Astrocyte (in vitro differentiated cells and primary cell): ENCODE results near the gene RAPGEF2. TPM values are rescaled to one million over a fixed set of nuclear protein-coding genes. Genes with fewer than 3 reads are reported as not detected.

ENCODE experiments used
- DNase-seq: peaks from one replicate; pipeline ENCODE4 v3.0.0-alpha.2; 2010; ENCODE audit warnings: low read depth
- FAIRE-seq: peaks from 2 replicates; lab custom pipeline; 2011; peaks lifted over from hg19 to GRCh38; lab: Jason Lieb, UNC
- H2AFZ ChIP-seq: 2 replicates; pipeline ENCODE4 v1.6.0; 2012; ENCODE audit warnings: low read depth, low read length, inconsistent platforms
- H3K27ac ChIP-seq: 2 replicates; pipeline ENCODE4 v1.5.1; 2011; ENCODE audit warnings: low read depth, low read length, inconsistent platforms
- H3K27me3 ChIP-seq: 2 replicates; pipeline ENCODE4 v1.6.0; 2011; ENCODE audit warnings: low read length, inconsistent platforms; ENCODE audit not compliant: insufficient read depth
- H3K36me3 ChIP-seq: 2 replicates; pipeline ENCODE4 v1.5.1; 2011; ENCODE audit warnings: low read length, inconsistent platforms; ENCODE audit not compliant: insufficient read depth
- H3K4me1 ChIP-seq: 2 replicates; pipeline ENCODE4 v1.5.1; 2011; ENCODE audit warnings: low read length, inconsistent platforms; ENCODE audit not compliant: insufficient read depth
- H3K4me2 ChIP-seq: 2 replicates; pipeline ENCODE4 v1.6.0; 2012; ENCODE audit warnings: low read length, inconsistent platforms
- H3K4me3 ChIP-seq: 2 replicates; pipeline ENCODE4 v1.5.1; 2011; ENCODE audit warnings: low read depth, mild to moderate bottlenecking, low read length, inconsistent platforms; ENCODE audit not compliant: insufficient read depth
- H3K79me2 ChIP-seq: 2 replicates; pipeline ENCODE4 v1.6.0; 2012; ENCODE audit warnings: mild to moderate bottlenecking, low read length, inconsistent platforms; ENCODE audit not compliant: insufficient read depth
- H3K9ac ChIP-seq: 2 replicates; pipeline ENCODE4 v1.6.0; 2012; ENCODE audit warnings: mild to moderate bottlenecking, low read length, inconsistent platforms
- H3K9me3 ChIP-seq: 2 replicates; pipeline ENCODE4 v1.5.1; 2012; ENCODE audit warnings: low read depth, mild to moderate bottlenecking, low read length, inconsistent platforms; ENCODE audit not compliant: insufficient read depth
- H4K20me1 ChIP-seq: 2 replicates; pipeline ENCODE4 v1.6.0; 2012; ENCODE audit warnings: low read length, inconsistent platforms; ENCODE audit not compliant: insufficient read depth
- H3K27ac Mint-ChIP-seq: one replicate; pipeline ENCODE4 v1.8.0; 2021; ENCODE audit warnings: mild to moderate bottlenecking, mixed read lengths; ENCODE audit not compliant: unreplicated experiment
- H3K27me3 Mint-ChIP-seq: one replicate; pipeline ENCODE4 v1.8.0; 2021; ENCODE audit warnings: low read depth, mixed read lengths; ENCODE audit not compliant: unreplicated experiment
- H3K36me3 Mint-ChIP-seq: one replicate; pipeline ENCODE4 v1.8.0; 2021; ENCODE audit warnings: low read depth, mixed read lengths; ENCODE audit not compliant: unreplicated experiment
- H3K4me1 Mint-ChIP-seq: one replicate; pipeline ENCODE4 v1.8.0; 2021; ENCODE audit warnings: low read depth, mixed read lengths; ENCODE audit not compliant: unreplicated experiment
- H3K4me3 Mint-ChIP-seq: one replicate; pipeline ENCODE4 v1.8.0; 2021; ENCODE audit warnings: mild to moderate bottlenecking, moderate library complexity, mixed read lengths; ENCODE audit not compliant: unreplicated experiment
- H3K9me3 Mint-ChIP-seq: one replicate; pipeline ENCODE4 v1.8.0; 2021; ENCODE audit warnings: mild to moderate bottlenecking, mixed read lengths; ENCODE audit not compliant: unreplicated experiment
- CTCF ChIP-seq: IDR thresholded peaks from 2 replicates; pipeline ENCODE4 v1.5.1; 2011; ENCODE audit warnings: low read depth, mild to moderate bottlenecking, inconsistent platforms, low read length, moderate library complexity; ENCODE audit not compliant: insufficient read depth
- EZH2 ChIP-seq: IDR thresholded peaks from 2 replicates; pipeline ENCODE4 v1.6.1; 2012; ENCODE audit warnings: mild to moderate bottlenecking, low read length, inconsistent platforms; ENCODE audit not compliant: insufficient read depth
- total RNA-seq: library from RNA; stranded (reverse); gene quantifications from 2 replicates; pipeline ENCODE4 v1.2.1, GENCODE V29; 2021

Gene RAPGEF2
- total RNA-seq, 1 donor from 2014 or later, result 59.0 TPM

GRCh38 chr4:159344877-159345276 is 242.0 kb downstream of the RAPGEF2 start:
- H3K9me3 ChIP-seq, result no peaks in the 10 kb centered on the region
- peak; percentile 55 for FAIRE-seq
- no peak overlapping the region for H3K4me2 ChIP-seq
- Mint-ChIP-seq H3K4me3 (no peak overlapping the region), H3K27ac (no peak overlapping the region), H3K9me3 (no peaks in the 10 kb centered on the region), H3K4me1 (no peaks in the 10 kb centered on the region), H3K27me3 (no peaks in the 10 kb centered on the region), H3K36me3 (peaks cover 30% of the 10 kb centered on the region)
- TF ChIP-seq EZH2 (no peak), CTCF (no peak)
- no peaks in the 10 kb centered on the region for H3K27me3 ChIP-seq
- no peak overlapping the region for H3K27ac ChIP-seq
- peaks cover 36% of the 10 kb centered on the region for H3K36me3 ChIP-seq
- no peaks in the 10 kb centered on the region for H3K79me2 ChIP-seq
- DNase-seq, result no peak
- no peak overlapping the region for H3K9ac ChIP-seq
- no peaks in the 10 kb centered on the region for H4K20me1 ChIP-seq
- no peak overlapping the region for H2AFZ ChIP-seq
- H3K4me3 ChIP-seq, result no peak overlapping the region
- no peaks in the 10 kb centered on the region for H3K4me1 ChIP-seq

GRCh38 chr4:159346681-159347080 is 243.8 kb downstream of the RAPGEF2 start:
- H3K27me3 Mint-ChIP-seq, result no peaks in the 10 kb centered on the region
- no peak overlapping the region for H2AFZ ChIP-seq
- H3K36me3 Mint-ChIP-seq, result peaks cover 32% of the 10 kb centered on the region
- no peak overlapping the region for H3K4me3 ChIP-seq
- H3K27ac ChIP-seq, result no peak overlapping the region
- peaks cover 43% of the 10 kb centered on the region for H3K36me3 ChIP-seq
- H3K4me3 Mint-ChIP-seq, result no peak overlapping the region
- no peaks in the 10 kb centered on the region for H3K9me3 ChIP-seq
- no peak overlapping the region for H3K9ac ChIP-seq
- no peaks in the 10 kb centered on the region for H3K27me3 ChIP-seq
- DNase-seq, result no peak
- H3K4me1 Mint-ChIP-seq, result no peaks in the 10 kb centered on the region
- no peak overlapping the region for H3K27ac Mint-ChIP-seq
- H3K79me2 ChIP-seq, result no peaks in the 10 kb centered on the region
- H3K4me1 ChIP-seq, result no peaks in the 10 kb centered on the region
- no peaks in the 10 kb centered on the region for H3K9me3 Mint-ChIP-seq
- no peaks in the 10 kb centered on the region for H4K20me1 ChIP-seq
- TF ChIP-seq CTCF (no peak), EZH2 (no peak)
- FAIRE-seq, result no peak
- no peak overlapping the region for H3K4me2 ChIP-seq

- Mint-ChIP-seq H3K4me1 (no peaks in the 10 kb centered on the region), H3K27ac (peak overlapping the region; percentile 56), H3K27me3 (no peaks in the 10 kb centered on the region), H3K9me3 (no peaks in the 10 kb centered on the region), H3K4me3 (no peak overlapping the region), H3K36me3 (peaks cover 29% of the 10 kb centered on the region)
- Histone ChIP-seq H3K4me1 (no peaks in the 10 kb centered on the region), H3K27ac (no peak overlapping the region), H4K20me1 (no peaks in the 10 kb centered on the region), H3K27me3 (no peaks in the 10 kb centered on the region), H3K9ac (no peak overlapping the region), H3K36me3 (peaks cover 38% of the 10 kb centered on the region), H3K79me2 (no peaks in the 10 kb centered on the region), H3K4me2 (no peak overlapping the region), H2AFZ (no peak overlapping the region), H3K4me3 (no peak overlapping the region), H3K9me3 (no peaks in the 10 kb centered on the region)
- DNase-seq (no peak), FAIRE-seq (no peak)
- TF ChIP-seq CTCF (no peak), EZH2 (no peak)
Observed at GRCh38 chr4:159347813-159348212, 244.9 kb downstream of the RAPGEF2 start.
